ENCODE measurements around the gene CST9. TPM values are rescaled to one million over a fixed set of nuclear protein-coding genes. Genes with fewer than 3 reads are reported as not detected.
A peak's percentile ranks its signal among the peaks of the same experiment; 100 is the strongest.
"Not testable (repeated sequence)": the region's sequence is repeated elsewhere in the genome, so short reads cannot be mapped to it uniquely, and the experiment has no call there.

CST9 gene
- polyA plus RNA-seq, 4 donors = not detected

DNA sequence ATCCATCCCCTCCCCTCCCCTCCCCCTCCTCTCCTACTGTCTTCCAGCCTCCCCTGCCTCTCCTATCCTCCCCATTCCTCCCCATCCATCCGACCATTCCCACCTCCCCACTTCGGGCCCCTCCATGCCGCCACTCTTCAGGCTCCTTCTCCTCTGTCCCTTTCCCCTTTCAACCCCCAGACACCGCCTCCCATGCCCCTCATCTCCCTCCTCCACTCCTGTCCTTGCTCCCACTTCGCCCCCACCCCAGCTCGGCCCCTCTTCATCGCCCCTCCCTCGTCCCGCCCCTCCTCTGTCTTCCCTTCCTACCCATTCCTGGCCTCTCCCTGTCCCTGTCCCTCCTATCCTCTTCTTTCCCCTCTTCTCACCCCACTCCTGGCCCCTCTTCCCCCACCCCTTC is 32.6 kb upstream of the CST9 start:
- no peak for DNase-seq (ENCODE audit: low read depth in 4 of 4, low spot score in 3 of 4)

DNA sequence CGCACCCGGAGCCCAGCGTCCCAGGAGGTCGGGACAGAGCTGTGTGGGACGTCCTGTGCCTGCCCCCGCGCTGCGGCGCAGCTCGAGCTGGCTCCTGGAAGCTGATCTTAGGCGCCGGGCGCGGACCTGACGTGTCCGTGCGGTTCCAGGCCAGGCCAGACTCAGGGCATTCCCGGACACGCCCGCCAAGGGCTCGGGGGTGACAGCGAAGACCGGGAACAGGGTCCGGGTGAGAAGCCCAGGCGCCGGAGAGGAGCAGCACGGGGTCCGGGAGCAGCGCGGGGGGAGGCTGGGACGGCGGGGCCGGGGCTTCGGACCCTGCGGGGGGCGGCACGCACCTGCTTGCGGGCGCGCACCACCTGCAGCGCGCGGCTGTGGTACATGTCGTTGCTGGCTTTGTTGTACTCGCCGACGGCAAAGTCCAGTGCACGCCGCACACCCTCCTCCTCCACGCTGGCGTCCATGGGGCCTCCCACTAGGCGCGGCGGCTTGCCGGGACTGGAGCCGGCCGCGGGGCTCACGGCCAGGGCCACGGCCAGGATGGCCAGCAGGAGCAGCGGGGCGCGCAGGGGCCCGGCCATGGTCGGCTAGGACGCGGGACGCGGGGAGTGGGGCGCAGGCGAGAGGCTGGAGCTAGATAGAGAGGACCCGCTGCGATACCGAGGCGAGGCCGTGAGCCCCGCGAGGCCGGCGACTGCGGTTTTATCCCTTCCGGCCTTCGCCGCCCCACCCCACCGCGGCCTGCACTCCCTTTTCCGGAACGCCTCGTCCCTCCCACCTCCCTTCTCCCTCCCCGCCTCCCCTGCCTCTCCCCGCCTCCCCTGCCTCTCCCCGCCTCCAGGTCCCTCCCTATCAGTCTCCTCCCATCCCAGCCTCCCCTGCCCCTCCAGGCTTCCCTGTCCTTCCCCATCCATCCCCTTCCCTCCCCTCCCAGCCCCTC is 31.8 kb upstream of the CST9 start, which contains the start of gene CST3:
Gene CST3, minus strand, starts transcription at position 674 of the 940 bp plus-strand sequence. Its CDS starts 93 bp downstream, at position 581.
- DNase-seq (ENCODE audit: low read depth in 4 of 4, low spot score in 3 of 4) = peak; percentile 64 to 70 (median 68)

- DNase-seq (ENCODE audit: low read depth in 4 of 4, low spot score in 3 of 4) = no peak
These were observed 31.2 kb upstream of the CST9 start for GRCh38 chr20:23636908-23637281.

- no peak for DNase-seq (ENCODE audit: low read depth in 4 of 4, low spot score in 3 of 4)
These were observed 30.6 kb upstream of the CST9 start for GRCh38 chr20:23636182-23636907.

DNA sequence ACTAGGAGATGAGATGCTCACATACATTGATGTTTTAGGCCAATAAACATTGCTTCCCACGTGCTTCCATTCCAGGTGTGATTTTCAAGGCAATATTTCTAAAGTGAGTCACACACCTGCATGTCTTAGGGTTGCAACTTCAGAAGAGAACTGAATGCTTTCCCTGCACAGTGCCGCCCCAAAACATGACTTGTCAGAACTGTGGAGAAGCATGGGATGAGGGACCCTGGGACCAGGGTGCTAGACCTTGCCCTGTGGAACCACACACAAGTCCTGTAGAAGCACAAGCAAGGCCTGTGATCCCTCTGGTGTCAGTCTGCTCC is 30.0 kb upstream of the CST9 start:
- not testable (repeated sequence) for DNase-seq (ENCODE audit: low read depth in 4 of 4, low spot score in 3 of 4)

DNA sequence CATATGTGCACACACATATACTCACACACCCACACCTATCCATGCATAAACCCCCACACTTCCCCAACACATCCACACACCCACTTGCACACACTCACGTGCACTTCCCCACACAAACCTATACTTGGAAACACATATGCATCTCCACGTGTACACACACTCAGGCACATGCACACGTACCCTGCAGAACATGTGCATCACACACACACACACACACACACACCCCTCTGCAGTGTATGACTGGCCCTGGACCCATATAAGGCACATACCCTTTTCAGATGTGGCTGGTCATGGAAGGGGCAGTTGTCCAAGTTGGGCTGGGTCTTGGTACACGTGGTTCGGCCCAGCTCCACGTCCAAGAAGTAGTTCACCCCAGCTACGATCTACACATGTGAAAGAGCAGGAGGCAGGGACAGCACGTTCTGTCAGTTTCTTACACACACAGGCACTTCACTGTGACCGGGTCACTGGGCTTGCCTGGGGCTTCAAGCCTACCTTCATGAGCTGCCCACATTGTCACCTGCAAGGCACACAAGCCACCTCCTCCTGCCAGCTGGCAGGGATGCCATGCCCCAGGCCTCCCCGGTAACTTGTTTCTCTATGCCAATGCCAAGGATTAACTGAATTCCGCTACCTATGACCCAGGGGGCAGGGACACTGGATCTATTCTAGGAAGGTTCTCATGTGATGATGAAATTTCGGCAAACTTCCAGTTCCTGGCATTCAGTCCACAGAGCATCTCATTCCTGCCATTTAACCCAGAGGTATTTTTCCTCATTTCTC is 29.5 kb upstream of the CST9 start:
- DNase-seq (ENCODE audit: low read depth in 4 of 4, low spot score in 3 of 4) = no peak

DNA sequence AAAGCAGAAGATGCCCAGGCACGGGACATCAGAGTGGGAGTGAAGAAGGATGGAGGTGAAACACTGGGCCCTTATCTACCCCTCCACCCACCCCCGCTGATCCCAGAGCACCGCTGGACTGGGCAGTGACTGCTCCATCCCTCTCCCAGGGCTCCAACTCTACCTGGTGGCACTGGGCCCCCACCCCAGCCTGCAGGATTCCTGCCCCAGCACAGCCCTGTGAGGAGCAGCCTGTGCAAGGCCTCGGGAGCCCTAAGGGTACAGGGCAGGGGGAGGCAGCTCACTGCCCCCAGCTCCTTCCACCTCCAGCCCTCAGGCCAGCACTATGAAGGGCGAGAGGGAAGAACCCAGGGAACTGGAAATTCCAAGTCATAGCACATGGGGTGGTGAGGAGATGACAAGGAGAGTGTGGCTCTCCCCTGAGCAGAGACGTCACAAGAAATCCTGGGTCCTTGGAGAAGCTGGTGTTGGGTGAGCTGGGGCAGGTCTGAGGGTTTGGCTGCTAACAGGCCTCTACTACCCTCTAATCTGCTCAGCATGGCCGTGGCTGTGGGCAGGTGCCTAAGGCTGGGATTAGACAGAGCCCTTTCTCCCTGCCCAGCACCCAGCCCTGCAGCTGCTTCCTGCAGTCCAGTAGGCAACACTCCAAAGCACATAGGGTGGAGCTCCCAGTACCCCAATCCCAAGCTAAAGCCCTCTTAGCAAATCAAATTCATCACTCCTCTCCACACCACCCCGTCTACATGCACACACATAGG is 28.5 kb upstream of the CST9 start:
- DNase-seq (ENCODE audit: low read depth in 4 of 4, low spot score in 3 of 4) = no peak

- DNase-seq (ENCODE audit: low read depth in 4 of 4, low spot score in 3 of 4) = no peak
These were observed 27.2 kb upstream of the CST9 start for GRCh38 chr20:23632711-23633573.

- DNase-seq (ENCODE audit: low read depth in 4 of 4, low spot score in 3 of 4) = no peak
These were observed 26.4 kb upstream of the CST9 start for GRCh38 chr20:23631981-23632710.

DNA sequence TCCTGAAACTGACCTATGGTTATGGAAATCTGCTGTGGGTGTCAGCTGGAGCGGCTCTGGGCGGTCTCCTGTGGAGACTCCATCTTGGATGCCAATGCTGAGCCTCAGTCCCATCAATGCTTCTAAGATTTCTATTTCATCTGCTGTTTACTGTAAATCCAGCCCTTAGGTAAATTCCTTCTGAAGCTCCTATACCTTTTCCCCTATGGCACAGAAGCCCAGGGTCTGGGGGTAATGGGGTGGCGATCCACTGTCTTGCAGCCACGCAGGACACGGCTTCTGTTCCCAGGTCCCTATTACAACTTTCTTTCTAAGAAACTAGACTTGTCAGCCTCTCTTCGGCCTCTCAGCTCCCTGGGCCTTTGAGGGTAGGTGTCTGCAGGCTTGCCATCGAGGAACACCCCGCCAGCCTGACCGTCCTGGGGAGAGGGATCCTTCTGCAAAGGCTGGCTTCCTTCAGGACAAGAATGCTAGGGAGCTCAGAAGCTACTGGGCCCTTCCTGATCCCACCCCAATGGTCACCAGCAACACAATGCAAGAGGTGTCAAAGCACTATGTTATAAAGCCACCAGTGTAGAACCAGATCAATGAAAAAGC is 25.6 kb upstream of the CST9 start:
- DNase-seq (ENCODE audit: low read depth in 4 of 4, low spot score in 3 of 4) = no peak

- no peak for DNase-seq (ENCODE audit: low read depth in 4 of 4, low spot score in 3 of 4)
These were observed 24.7 kb upstream of the CST9 start for GRCh38 chr20:23630392-23630849.

DNA sequence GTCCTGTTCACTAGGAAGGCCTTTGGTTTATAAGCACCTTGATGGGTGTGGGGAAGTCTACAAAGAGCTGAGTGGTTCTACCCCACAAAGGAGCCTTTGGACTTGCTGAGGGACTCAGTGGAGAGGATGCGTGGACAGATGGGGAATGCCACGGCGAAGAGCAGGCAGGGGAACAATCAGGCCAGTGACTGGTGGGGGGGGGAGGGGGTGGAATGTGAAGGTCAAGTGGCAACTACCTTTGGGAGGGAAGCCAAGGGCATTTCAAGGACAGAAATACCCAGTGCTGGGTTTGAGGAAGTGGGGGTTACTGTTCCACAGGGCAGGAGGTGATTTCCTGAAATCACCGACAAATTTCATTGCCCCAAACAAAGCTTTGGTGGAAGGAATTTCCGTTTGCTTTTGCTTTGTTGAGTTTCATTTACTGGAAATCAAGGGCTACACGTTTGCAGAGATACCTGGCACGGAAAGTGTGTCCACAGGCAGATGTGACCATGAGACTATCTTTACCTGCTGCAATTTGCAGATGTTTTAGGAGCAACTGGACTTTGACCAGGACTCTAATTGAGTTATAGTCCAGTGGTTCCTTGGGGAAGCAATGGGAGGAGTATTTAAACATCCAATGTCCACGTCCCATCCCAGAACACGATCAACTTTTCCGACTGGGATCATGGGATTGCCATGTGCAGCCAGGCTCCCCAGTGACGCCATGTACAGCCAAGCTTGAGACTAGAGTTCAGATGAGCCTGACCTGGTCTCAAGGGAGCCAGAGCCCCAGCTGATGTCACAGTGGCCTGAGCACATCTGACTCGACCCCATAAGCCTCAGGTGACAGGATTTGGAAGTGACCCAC is 24.1 kb upstream of the CST9 start:
- no peak for DNase-seq (ENCODE audit: low read depth in 4 of 4, low spot score in 3 of 4)

DNA sequence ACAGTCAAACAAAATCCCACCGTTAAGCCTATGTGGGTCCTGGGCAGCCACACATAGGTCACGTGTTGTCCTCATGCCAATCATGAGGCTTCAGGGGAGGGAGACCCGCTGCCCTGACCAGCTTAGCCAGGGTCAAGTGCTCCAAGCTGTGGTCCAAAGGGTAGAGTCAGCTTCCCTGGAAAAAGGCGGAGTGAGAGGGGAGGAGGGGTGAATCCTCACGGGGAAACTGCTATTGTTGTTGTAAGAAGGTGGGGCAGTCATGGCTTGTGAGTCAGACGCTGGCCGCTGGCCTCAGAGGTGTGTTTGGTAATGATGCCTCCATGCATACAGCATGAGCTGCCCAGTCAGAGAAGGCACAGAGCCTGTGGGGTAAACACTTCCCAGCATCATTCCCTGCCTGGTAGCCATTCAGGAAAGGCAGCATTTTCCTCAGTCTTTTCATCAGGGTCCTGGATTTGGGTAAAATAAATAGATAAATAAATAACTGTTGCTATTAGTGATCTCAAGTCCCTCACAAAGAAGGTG is 23.4 kb upstream of the CST9 start:
- no peak for DNase-seq (ENCODE audit: low read depth in 4 of 4, low spot score in 3 of 4)

DNA sequence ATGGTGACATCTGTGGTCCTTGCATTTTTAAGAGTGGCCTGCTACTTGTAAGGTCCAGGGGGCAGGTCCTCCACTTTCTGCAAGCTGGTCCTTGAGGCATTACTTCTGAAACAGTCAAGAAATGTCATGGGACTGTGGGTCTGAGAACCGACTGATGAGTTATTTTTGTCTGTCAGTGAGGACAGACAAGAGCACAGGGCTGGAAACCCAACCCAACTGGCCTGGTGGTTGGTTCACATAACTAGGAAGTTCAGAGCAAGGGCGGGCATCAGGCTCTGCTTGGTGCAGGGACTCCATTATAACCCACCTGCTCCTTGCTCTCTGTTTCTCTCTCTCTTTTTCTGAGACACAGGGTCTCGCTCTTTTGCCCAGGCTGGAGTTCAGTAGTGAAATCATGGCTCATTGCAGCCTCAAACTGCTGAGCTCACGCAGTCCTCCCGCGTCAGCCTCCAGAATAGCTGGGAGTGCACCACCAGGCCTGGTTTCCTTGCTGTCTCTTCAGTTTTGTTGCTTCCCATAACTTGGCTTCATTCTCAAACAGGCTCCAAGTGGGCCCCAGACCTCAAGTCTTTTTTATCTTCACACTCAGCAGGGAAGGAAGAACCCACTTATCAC is 22.8 kb upstream of the CST9 start:
- no peak for DNase-seq (ENCODE audit: low read depth in 4 of 4, low spot score in 3 of 4)

- no peak for DNase-seq (ENCODE audit: low read depth in 4 of 4, low spot score in 3 of 4)
These were observed 21.8 kb upstream of the CST9 start for GRCh38 chr20:23627501-23627900.

- no peak for DNase-seq (ENCODE audit: low read depth in 4 of 4, low spot score in 3 of 4)
These were observed 20.4 kb upstream of the CST9 start for GRCh38 chr20:23626040-23626620.
